GM18858 (cell line): ENCODE measurements around the gene MAL.

Experiments used
- ATAC-seq: cut with Tn5 transposase; IDR thresholded peaks from one replicate; pipeline ENCODE4 v1.9.1; 2021; ENCODE audit not compliant: unreplicated experiment

MAL gene

DNA sequence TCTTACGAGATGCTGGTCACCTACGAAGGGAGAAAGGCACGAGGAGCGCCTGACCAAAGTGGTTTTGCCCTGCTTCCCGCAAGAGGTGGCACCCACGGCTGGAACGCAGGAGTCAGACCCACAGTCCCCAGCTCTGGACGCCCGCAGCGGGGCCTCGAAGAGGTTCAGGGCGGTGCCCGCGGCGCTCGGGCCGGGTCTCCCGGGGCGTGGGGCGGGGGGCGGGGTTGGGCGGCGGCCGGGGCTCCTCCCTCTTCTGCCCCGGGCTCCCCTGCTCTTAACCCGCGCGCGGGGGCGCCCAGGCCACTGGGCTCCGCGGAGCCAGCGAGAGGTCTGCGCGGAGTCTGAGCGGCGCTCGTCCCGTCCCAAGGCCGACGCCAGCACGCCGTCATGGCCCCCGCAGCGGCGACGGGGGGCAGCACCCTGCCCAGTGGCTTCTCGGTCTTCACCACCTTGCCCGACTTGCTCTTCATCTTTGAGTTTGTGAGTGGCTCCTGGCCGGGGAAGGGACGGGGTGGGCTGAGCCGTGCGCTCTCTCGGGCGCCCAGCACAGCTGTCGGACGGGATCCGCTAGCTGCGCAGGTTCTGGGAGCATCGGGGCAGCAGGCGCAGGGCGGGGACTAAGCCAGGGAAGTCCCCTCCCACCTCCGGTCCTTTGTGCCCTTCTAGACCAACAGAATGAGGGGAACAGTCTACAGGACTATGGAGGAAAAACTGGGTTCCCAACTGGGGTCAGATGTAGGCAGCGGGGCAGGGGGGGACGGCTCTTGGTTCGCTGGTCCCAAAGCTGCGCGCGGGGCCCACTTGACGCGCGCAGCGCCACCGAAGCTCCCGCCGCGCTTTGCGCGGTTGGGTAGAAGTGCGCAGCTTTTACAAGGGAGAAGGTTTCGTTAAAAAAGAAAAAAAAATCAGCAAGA, at the start of gene MAL:
Gene MAL, plus strand, starts transcription at position 303 of the 914 bp plus-strand sequence. Its CDS starts 85 bp downstream, at position 388.
- ATAC-seq: no peak

GRCh38 chr2:94977826-94978225, 47.7 kb upstream of the MAL start:
- ATAC-seq: no peak

- ATAC-seq: no peak
Measured at GRCh38 chr2:94978917-94979316, 46.6 kb upstream of the MAL start.

GRCh38 chr2:94979406-94980375, 45.8 kb upstream of the MAL start:
- no peak for ATAC-seq

GRCh38 chr2:94980406-94980805, 45.1 kb upstream of the MAL start:
- no peak for ATAC-seq

GRCh38 chr2:94982156-94982555, 43.4 kb upstream of the MAL start:
- no peak for ATAC-seq

DNA sequence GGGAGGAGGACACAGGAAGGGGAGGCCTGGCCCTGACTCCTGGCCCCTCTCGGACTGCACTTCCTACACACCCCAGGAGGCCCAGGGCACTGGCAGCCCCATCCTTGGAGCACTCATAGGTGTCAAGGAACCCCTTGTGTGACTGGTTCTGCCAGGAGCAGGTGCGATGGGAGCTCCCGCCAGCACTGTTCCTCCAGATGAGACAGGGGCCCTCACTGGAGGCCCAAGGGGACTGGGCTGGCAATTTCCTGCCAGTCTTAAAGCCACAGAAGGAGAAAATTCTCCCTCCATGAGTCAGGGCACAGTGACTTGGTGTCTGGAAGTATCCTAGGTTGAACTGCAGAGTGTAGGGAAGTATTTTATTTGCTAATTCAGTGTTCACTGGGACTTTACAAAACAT, 42.8 kb upstream of the MAL start:
- ATAC-seq: no peak

DNA sequence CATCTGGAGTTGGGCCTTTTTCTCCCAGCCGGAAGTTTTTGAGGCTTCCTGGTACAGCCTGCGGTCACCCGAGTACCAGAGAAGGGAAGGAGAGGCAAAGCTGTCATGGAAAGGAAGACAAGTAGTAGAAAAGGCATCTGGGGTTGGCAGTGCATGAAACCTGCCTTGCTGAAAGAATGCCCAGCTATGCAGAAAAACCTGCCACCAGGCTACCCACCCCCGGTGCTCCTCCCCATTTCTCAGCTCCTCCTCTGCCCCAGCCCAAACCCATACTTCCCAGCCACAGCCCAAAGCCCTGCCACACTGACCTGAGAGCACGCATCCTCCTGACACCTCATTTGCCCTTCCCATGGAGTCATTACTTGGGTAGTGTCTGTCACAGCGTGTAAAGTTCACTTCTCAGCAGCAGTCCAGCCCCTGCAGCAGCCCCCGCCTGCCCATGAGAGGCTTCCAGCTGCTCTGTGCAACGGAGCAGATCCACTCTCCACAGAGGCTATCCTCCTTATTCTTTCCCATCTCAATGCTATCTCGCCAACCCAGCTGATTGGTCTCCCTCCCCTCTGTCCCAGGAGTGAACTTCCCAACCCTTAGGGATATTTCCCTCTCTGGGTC, 40.4 kb upstream of the MAL start:
- no peak for ATAC-seq

- ATAC-seq: no peak
Measured at GRCh38 chr2:94985636-94986035, 39.9 kb upstream of the MAL start.

DNA sequence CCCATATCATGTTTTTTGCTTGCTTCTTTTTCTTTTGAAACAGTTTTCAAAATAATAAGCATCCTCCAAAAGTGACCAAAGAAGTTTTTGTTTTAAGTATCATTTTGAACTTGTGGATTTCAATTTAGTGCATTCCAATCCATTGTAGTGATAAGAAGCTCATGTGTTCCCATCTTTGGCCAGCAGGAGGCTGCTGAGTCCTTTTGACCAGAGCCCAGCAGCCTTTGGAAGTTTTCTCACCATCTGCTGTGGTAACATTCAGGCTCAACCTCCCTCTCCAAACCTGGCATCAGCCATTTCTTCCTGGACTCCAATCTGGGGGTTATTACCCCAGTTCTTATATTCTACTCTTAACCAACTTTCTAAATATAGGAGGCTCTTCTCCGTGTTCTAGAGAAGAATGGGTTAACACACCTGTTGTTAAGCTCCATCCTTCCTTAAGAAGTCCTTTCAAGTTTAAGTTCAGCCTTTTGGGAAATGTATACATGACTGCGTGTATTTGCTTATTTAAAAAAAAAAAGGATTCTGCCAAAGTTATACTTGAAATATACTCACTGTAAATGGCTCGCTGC, 39.0 kb upstream of the MAL start:
- peak; percentile 85 for ATAC-seq

DNA sequence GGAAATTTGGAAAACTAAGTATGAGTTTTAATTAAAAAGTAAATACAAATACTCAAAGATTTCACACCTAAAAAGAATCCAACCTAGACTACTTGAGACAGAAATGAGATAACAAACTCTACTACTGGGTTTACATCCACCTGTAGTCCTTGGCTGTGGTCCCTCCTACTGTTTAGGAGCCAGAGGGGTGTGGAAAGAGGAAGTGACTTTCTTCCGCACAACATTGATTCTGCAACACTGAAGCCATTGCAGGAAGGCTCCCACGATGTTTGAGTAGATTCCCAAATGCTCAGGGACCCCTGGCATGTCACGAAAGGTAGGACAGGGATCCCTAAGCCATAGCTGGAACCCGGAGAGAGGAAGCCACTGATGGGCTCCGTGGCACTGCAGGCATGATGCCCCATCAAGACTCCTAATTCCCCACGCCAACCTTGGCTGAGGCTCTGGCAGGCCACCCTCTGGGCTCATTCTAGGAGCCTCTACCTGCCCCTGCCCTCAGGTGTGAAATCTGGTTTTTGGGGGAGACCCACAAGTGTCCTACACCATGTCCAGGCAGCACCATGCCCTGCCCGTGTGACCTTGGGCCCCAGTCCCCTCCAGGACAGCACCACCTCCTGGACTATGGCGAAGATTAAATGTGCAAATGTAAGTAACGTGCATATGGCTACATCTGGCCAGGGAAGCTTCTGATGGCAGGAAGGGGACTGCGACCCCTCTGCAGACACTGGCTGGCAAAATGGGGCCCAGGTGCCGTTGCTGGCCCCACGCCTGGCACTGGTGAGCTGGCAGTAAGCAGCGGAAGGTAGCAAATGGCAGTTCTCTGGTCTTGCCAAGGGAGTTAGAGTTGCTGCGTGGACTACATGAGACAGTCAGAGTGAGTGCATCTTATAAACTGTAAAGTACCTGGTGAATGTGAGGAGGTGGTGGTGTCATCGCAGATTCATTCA, 38.2 kb upstream of the MAL start:
- no peak for ATAC-seq

GRCh38 chr2:94990956-94991355, 34.6 kb upstream of the MAL start:
- ATAC-seq: no peak

DNA sequence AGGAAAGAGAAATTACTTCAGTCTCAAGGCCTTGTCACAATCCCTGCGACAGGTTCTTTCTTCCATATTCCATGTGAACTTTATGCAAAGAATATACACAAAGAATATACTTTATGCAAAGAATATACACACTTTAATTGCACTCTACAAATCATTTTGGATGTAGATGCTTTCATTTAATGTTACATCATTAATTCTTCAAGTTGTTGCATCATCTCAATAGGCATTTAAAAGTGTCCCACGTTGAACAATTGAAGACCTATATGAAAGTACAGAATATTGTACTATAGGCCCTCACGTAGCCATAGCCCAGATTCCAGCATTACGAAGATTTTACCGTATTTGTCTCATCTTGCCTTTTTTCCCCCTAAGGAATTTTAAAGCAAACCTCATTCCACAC, 33.1 kb upstream of the MAL start:
- no peak for ATAC-seq

DNA sequence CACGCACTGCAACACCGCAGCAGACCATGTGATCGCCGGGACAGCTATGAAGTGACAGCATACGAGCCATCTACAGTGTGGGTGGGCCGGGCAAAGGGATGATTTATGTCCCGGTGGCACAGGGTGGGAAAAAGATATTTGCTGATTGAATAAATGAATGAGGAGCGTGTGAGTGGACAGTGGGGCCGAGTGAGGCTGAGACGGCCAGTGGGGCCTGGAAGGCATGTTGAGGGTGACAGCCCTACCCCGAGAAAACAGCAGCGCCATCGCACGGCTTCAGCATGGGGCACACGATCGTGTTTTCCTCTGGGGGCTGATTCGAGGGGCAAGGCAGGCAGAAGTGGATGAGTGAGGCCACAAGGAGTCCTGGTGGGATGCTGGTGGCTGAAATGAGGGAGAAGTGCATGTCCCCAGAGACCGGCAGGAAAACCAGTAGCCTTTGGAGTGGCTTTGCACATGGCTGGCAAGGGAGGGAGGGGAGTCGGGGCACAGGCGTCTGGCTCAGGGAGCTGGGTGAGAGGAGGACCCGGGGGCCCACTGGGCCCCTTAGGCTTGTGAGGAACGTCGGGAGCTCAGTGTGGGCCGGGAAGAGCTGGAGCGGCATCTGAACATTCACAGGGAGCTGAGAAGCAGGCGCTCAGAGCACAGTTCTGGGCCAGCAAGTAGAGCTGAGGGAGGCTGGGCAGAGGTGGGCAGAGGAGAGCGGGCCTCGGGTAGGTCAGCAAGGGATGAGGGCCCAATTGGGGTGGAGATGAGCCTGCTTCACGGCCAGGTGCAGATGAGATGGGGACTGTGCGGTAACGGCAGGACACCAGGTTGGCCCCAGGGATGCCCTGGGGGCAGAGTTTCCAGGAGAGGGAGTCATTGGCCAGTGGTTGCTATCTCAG, 32.1 kb upstream of the MAL start:
- ATAC-seq: no peak

DNA sequence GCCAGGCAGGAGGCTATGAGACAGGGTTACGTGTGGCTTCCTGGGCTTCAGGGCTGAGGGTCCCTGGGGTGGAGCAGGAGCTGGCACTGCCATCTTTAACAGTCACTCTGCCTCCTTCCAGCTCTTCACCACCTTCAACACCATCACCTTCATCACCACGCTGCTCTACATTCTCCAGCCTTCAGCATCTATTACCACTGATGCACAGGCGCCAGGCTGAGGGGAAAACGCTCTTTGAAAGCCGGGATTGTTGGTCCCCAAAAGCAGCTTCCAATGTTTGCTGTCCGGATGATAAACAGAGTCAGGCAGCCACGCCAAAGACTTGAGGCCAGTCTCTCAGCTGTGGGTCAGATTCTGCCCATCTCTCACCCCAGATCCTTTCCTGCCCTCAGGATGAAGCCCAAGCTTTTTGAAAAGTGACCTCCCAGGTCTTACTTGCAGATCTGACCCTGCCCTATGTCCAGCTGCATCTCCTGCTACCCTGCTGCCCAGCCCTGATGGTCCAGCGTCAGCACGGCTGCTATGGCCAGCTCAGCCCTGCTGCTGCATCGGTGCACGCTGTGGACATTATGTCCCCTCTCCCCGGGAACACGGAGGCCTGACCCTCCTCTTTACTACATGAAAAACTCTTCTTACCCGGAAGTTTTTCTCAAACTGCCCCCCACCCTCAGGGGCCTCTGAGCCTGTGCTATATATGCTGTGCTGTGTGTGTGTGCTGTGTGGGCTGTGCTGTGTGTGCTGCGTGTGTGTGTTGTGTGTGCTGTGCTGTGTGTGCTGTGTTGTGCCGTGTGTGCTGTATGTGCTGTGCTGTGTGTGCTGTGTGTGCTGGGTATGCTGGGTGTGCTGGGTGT, 31.2 kb upstream of the MAL start:
- ATAC-seq: no peak

GRCh38 chr2:94994914-94995552, 30.5 kb upstream of the MAL start:
- no peak for ATAC-seq

DNA sequence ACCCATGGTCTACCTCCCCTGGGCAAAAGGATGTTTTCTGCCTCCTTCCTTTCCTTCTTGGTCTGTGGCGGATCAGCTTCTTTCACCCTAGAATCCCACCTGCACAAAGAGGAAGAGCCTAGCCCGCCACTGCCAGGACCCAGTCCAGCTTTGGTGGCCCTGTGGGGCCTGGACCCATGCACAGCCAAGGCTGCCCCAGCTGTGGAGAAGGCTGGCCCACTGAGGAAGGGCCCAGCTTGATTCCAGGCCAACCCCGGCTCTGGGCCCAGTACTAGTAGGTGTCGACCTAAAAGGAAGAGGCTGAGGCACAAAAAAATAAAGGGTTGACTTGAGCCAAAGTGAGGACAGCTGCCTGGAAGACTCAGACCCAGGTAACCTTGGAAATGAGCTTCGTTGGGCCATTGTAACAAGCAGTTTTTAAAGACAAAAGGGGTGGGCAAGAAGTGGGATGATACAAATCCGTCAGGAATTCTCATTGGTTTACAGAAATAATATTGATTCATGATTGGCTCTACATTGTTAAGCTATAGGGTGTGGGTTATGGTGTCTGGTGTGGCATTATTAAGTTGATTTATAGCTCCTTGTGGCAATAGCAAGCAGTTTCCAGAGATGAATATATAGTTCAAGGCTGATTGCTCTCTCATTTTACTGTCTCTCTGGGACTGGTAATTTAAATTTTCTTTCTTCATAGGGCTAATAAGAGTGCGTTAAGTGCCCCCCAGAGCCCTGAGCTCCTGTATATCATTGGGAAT, 29.8 kb upstream of the MAL start:
- no peak for ATAC-seq
